ENCODE results near the gene STEAP1. TPM values are rescaled to one million over a fixed set of nuclear protein-coding genes. Genes with fewer than 3 reads are reported as not detected.

STEAP1 gene
- total RNA-seq, 2 donors from 2014 or later: 0.66 to 3.8 TPM

GRCh38 chr7:90201500-90202195 lies 47.4 kb downstream of the STEAP1 start:
- Mint-ChIP-seq H3K36me3 (ENCODE audit: low read depth) (no peaks in the 10 kb centered on the region), H3K27ac (no peak overlapping the region), H3K27me3 (ENCODE audit: insufficient read depth) (peaks cover 1% of the 10 kb centered on the region), H3K4me3 (no peak overlapping the region), H3K9me3 (peaks cover 3% of the 10 kb centered on the region), H3K4me1 (no peaks in the 10 kb centered on the region)
- Histone ChIP-seq H3K27ac (ENCODE audit: low read depth, low read length) (no peak overlapping the region), H3K4me3 (ENCODE audit: low read length) (no peak overlapping the region), H3K9me3 (ENCODE audit: control insufficient read depth, low read length) (no peaks in the 10 kb centered on the region), H3K36me3 (ENCODE audit: control insufficient read depth, insufficient read depth, low read length) (no peaks in the 10 kb centered on the region), H3K27me3 (ENCODE audit: control insufficient read depth, insufficient read depth, low read length, poor library complexity, severe bottlenecking) (no peaks in the 10 kb centered on the region), H3K4me1 (ENCODE audit: control insufficient read depth, insufficient read depth, low read length) (no peaks in the 10 kb centered on the region), H3K9ac (ENCODE audit: extremely low read depth, low read length, poor library complexity, severe bottlenecking) (no peak overlapping the region)
- TF ChIP-seq CTCF (conservative IDR thresholded peaks at IDR 0.05): no peak
- no peak for DNase-seq
- WGBS, 2 experiments (ENCODE audit: insufficient coverage in 1 of 2, insufficient read length in 1 of 2): 93 to 100% methylated on average over 1 of the region's 2 CpGs

DNA sequence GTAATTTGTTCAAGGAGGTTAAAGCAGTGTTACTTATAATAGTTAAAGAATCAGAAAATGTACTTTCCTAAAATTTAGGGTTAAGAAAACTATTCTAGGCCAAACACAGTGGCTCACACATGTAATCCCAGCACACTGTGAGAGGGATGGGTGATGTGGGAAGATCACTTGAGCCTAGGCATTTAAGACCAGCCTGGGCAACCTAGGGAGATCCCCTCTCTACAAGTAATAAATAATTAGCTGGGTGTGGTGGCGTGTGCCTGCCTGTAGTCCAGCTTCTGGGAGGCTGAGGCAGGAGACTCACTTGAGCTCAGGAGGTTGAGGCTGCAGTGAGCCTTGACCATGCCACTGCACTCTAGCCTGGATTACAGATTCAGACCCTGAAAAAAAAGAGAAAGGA lies 53.7 kb downstream of the STEAP1 start:
- no peak overlapping the region for H3K27ac ChIP-seq (ENCODE audit: low read depth, low read length)
- peaks cover 19% of the 10 kb centered on the region for H3K27me3 ChIP-seq (ENCODE audit: control insufficient read depth, insufficient read depth, low read length, poor library complexity, severe bottlenecking)
- H3K4me3 Mint-ChIP-seq: no peak overlapping the region
- H3K4me1 Mint-ChIP-seq: peaks cover 13% of the 10 kb centered on the region
- H3K9ac ChIP-seq (ENCODE audit: extremely low read depth, low read length, poor library complexity, severe bottlenecking): no peak overlapping the region
- H3K36me3 ChIP-seq (ENCODE audit: control insufficient read depth, insufficient read depth, low read length): no peaks in the 10 kb centered on the region
- H3K9me3 Mint-ChIP-seq: peaks cover 3% of the 10 kb centered on the region
- 86% methylated on average over 1 of the region's 1 CpG; no CpG with 5 or more reads in 1 of the 2 experiments for WGBS, 2 experiments (ENCODE audit: insufficient coverage in 1 of 2, insufficient read length in 1 of 2)
- no peak for TF ChIP-seq CTCF (conservative IDR thresholded peaks at IDR 0.05)
- no peaks in the 10 kb centered on the region for H3K9me3 ChIP-seq (ENCODE audit: control insufficient read depth, low read length)
- no peak for DNase-seq
- H3K27me3 Mint-ChIP-seq (ENCODE audit: insufficient read depth): peaks cover 21% of the 10 kb centered on the region
- H3K4me3 ChIP-seq (ENCODE audit: low read length): no peak overlapping the region
- no peaks in the 10 kb centered on the region for H3K36me3 Mint-ChIP-seq (ENCODE audit: low read depth)
- H3K4me1 ChIP-seq (ENCODE audit: control insufficient read depth, insufficient read depth, low read length): no peaks in the 10 kb centered on the region
- no peak overlapping the region for H3K27ac Mint-ChIP-seq

DNA sequence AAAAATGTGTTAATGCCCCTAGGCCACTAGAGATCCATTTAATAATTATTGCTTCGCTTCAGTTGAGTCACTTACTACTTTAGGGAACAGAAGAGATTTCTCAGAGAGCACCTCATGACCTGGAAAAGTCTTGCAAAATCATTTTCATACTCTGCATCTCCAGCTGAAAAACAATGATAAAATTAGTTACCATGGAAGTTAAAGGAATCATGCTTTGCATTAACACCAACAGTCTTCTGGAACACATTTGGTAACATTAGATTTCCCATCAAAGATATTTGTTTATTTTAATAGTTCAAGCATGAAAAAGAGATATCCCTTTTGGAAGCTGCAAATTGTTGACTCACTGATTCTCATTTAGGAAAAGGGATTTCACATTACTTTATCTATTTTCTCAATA lies 55.5 kb downstream of the STEAP1 start:
- no peaks in the 10 kb centered on the region for H3K9me3 ChIP-seq (ENCODE audit: control insufficient read depth, low read length)
- no peaks in the 10 kb centered on the region for H3K36me3 ChIP-seq (ENCODE audit: control insufficient read depth, insufficient read depth, low read length)
- no peak overlapping the region for H3K27ac ChIP-seq (ENCODE audit: low read depth, low read length)
- Mint-ChIP-seq H3K4me3 (no peak overlapping the region), H3K4me1 (peaks cover 13% of the 10 kb centered on the region), H3K27me3 (ENCODE audit: insufficient read depth) (peaks cover 21% of the 10 kb centered on the region), H3K27ac (no peak overlapping the region), H3K36me3 (ENCODE audit: low read depth) (no peaks in the 10 kb centered on the region), H3K9me3 (no peaks in the 10 kb centered on the region)
- no peak for DNase-seq
- no peaks in the 10 kb centered on the region for H3K4me1 ChIP-seq (ENCODE audit: control insufficient read depth, insufficient read depth, low read length)
- no peak overlapping the region for H3K9ac ChIP-seq (ENCODE audit: extremely low read depth, low read length, poor library complexity, severe bottlenecking)
- WGBS, 2 experiments (ENCODE audit: insufficient coverage in 1 of 2, insufficient read length in 1 of 2): 71 to 100% methylated on average over 1 of the region's 1 CpG
- TF ChIP-seq CTCF (conservative IDR thresholded peaks at IDR 0.05): no peak
- H3K4me3 ChIP-seq (ENCODE audit: low read length): no peak overlapping the region
- H3K27me3 ChIP-seq (ENCODE audit: control insufficient read depth, insufficient read depth, low read length, poor library complexity, severe bottlenecking): peaks cover 19% of the 10 kb centered on the region
